Muscle of arm (tissue), 12 donors: ENCODE data around the gene SLCO3A1. TPM values are rescaled to one million over a fixed set of nuclear protein-coding genes. Genes with fewer than 3 reads are reported as not detected.

Source experiments
- DNase-seq: peaks from one replicate; pipeline ENCODE4 v3.0.0-alpha.2; 2013
- polyA plus RNA-seq, 12 donors: library from polyadenylated mRNA; unstranded; fragments of 120-200 nt; gene quantifications; one replicate each; pipeline ENCODE4 v1.2.1, GENCODE V29; 2013; ENCODE audit not compliant: insufficient read length in 12 of 12

Gene SLCO3A1
- polyA plus RNA-seq, 12 donors = 3.7 to 20.6 (median 6.6) TPM; not detected in 1

DNA sequence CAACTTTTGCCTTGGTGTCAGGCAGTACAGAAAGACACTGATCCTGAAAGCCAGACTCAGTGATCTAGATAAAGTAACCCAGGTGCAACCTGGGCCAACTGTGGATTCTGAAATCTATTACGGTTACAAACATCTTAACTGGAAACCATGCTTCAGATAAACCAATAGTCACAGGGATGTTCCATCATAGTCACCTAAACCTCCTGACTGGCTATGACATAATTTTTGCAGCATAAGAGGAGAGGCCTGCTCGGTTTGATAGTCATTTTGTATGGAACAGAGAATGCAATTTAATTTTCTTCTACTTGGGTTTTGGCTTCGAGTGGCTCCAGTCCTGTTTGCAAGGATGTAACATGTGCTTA lies 3.7 kb downstream of the SLCO3A1 start:
- DNase-seq = no peak

DNA sequence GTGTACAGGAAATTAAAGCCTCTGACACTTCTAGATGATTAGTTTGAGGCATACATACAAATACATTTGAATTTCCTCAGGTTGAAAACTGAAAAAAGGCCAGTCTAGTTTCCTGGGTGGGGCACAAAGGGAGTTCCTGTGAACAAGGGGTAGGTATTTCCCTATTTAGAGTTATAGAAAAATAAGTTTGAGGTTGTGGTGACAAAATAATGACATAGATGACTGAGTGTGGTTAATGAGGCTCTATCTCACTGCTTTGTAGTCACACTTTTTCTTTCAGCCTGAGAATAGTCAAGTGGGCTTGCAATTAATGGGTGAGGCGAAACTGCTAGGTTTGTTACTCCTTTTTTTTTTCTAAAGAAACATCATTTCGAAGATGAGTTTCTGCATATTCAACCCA lies 4.3 kb downstream of the SLCO3A1 start:
- DNase-seq = no peak

DNA sequence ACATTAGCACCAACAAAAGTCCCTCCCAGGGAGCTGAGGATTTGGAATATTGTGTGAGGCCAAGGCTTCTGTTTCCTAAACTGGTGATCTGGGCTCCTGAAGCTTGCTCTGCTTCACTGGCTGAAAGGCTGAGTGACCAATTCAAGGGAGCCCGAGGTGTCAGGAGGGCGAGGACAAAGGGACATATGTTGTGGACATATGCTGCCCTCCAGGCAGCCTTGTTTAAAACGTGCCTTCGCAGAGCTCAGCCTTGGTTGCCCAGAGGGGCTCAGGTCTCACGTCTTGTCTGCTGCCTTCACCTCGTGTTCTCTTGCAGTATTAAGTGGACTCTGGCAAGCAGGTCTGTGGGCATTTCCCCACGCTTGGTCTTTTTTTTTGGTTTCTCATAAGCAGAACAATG lies 7.0 kb downstream of the SLCO3A1 start:
- DNase-seq = no peak

DNA sequence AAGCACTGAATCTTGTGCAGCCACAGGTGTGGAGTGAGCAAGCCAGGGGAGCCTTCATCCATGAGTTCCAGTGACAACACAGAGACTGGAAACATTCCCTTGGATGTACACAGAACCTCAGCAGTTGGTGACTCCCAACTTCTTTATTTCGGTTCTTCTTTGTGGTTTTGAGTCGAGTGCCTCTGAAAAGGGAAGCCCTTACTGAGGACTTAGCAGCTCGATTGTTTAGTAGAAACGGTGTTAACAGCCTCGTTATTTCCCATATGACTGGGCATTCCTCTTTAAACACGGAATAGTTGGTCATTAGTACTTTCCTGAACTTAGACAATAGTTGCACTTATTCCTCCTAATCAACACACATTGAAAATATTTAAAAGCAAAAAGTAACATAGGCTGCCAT lies 7.7 kb downstream of the SLCO3A1 start:
- no peak for DNase-seq

DNA sequence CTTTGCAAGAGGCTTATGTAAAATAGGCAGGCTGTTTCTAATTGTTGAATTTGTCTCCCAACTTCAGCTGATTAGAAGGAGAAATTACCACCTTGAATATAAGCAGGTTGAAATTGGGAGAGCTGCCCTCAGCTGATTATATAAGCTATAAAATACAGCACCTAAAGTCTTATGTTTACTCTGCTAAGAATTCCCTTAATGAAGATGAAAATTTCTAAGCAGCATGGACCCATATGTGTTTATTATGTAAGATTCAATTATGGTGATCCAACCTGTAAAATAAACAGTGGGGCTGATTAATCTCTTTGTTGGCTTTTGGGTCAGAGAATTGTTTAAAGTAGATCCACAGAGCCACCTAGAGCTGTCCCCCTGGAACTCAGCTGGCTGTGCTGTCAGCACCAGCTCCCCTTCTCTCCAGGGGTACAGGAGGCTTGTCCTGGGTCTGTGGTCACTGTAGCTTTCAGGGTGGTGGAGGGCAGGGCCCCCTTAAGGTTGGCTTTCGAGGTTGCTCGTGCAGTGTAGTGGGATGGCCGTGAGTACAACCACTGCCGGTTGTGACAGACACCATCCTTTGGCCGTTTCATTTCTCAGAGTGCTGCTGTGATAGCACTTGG lies 9.5 kb downstream of the SLCO3A1 start:
- DNase-seq = no peak

DNA sequence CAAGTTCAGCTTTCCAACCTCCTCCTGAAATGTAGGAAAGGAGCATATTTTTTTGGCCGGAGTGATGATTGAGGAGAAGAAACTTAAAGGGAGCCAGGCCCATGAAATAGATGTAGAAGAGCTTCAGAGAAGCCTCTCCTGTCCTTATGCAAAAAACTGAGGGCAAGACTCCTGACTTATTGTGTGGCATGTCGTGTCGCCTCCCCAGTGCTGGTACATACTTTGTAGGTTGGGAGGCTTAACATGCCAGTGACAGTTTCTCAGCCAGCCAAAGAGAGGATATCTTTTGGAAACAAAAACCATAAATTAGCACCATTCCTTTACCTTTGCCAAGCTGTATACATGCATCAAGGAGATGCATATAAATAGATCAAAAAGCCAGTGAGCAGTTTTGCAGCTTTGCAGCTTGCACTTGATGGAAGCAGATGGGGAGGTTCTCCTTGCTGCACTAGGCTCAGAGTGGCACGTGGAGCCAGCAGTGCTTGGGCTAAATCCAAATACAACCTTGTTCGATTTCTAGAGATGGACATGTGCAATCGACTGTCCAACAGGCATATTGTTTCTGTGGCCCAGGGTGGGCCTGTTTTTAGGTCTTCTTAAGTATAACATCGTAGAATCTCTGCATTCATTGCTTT lies 10.2 kb downstream of the SLCO3A1 start:
- DNase-seq = no peak

DNA sequence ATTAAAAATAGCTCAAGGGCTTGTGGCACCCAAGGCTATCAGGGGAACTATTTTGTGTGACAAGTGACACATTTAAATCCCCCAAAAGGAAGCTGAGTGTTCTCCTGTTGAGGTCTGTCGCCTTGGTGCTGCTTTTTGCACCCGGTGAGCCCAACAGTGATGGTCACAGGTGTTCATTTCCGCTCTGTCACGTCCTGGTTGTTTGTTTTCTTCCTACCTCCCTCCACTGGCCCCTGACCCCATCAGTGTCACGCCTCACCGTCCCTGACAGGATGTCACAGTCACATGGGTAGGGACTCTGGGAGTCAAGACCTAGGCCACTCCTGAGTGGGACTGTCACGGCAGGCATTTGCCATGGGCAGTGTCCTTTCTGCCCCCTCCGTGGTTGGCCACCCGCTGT lies 11.2 kb downstream of the SLCO3A1 start:
- DNase-seq = no peak

DNA sequence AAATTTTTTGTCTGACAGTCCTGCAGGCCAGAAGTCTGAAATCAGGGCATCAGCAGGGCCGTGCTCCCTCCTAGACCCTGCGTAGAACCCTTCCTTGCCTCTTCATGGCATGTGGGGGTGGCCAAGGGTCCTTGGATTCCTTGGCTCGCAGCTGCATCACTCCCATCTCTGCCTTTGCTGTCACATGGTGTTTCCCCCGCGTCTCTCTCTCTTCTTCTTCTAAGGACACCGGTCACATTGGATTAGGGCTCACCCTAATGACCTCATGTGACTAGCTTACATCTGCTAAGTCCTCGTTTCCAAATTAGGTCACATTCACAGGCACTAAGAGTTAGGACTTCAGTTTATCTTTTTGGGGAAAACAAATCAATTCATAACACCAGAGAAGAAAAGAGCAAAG lies 12.0 kb downstream of the SLCO3A1 start:
- DNase-seq = no peak

DNA sequence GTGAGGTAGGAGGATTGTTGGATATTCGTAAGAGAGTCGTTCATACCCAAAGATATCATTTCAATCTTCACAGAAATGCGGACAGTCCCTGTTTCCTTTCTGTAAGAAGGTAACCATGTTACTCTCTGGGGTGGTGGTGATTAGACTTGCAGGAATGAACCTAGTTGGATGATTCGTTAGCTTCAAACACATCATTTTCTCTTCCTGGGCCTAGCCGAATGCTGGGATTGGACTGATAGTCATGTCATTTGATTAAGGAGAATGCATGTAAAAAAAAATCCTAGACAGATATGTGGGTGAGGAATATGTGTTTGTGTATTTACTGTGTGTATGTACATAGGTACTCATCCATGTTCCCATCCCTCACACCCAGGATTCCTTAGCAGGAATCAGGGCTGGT lies 12.4 kb downstream of the SLCO3A1 start:
- DNase-seq = no peak

DNA sequence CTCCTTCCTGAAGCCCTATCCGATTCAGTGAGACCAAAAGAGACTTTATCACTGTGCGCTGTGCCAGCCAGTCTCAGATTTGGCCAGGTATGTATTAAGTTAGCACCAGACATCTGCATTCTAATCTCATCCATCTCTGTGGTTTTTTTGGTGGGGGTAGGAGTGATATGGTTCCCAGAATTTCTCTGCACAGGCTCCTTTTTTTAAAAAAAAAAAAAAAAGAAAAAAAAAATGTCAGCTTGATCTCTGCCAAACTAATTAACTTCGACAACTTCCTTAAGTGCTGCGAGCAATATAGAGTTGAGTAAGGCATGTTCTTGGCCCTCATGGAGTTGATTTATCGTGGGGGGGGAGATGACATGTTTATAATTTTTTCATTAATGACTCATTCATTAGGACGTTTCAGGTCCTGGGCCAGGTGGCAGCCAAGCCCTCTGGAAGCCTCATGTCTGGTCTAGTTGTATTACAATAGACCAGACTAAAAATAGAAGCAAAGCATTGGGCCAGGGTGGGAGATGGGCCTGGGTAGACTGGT lies 12.9 kb downstream of the SLCO3A1 start:
- DNase-seq = no peak

DNA sequence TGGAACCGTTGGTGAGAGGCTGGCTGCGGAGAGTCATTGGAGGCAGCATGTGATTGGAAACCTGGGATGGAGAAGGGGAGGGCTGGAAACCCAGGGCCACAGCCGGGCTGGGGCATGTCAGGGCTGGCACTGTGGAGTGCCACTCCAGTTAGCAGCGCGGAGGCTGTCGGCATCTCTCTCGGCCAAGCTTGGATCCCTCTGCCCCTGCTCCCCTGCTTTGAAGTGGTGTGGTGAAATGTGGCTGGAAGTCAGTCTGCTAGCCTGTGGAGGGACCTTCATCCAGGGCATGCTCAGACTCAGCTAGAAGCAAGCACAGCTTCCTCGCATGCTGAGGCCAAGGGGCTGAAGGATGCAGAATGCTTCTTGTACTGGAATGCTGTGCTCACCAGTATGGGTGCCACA lies 13.5 kb downstream of the SLCO3A1 start:
- no peak for DNase-seq

DNA sequence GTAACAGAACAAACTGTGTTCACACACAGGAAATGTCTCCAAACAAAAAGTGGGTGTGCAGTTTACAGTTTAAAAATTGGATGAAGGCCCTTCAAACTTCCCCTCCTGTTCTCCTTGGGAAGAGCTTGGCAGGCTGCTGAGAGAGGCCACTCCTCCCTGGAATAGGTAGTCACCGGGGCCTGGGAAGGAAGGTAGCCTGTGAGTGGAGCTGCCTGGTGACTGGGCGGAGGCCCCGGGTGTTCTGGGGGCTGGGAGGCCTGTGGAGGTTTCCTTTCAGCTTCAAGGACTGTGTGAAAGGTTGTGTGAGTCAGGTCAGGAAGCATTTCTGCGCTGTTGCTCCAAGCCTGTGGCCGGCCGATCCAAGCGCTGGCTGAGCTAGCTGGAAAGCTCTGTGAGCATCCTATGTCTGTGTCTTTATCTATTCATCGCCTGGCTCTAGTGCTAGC lies 14.1 kb downstream of the SLCO3A1 start:
- peak; percentile 57 for DNase-seq

DNA sequence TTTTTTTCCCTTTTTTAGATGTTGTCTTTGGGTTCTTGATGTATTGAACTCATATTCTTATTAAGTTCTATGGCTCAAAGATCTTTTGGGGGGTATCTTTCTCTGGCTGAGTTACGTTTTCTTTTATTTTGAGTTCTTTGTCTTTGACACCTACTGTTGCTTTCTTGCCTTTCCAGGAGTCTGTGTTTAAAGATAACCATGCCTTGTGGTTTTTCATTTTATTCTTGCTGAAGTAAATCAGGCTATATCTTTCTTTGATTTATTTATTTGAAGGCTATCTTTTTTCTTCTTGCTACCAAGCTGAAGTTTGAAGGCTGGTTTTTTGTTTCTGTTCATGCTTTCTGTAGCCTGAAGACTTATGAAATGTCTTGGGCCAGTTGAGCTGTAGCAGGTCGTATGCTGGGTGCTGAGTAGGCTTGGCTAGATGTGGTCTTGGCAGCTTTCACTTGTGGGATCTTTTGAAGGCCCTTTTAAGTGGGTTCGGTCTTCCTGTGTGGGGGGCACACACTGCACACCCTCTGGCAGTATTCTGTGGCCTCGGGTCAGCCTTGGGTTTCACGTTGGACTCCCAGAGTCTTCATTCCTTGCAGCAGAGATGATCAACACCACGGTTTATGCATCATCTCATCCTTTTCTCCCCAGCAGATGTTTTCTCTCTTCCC lies 17.5 kb downstream of the SLCO3A1 start:
- no peak for DNase-seq

DNA sequence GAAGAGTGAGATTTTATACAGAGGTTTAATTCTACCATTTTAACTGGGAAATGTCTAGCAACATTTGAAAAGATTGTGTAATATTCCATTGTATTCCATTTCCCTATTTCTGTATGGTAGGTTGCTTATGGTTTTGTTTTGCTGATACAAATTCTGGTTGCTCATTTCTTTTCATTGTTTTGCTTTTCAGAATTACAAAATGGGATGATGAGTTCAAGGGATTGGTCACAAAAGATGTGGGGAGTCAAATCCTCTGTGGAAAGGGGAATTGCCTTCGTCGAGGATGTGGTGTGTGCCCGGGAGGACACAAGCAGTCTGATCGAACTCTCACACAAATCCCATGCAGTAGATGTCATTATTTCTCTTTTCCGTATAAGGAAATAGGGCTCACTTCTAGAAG lies 18.3 kb downstream of the SLCO3A1 start:
- DNase-seq = no peak

DNA sequence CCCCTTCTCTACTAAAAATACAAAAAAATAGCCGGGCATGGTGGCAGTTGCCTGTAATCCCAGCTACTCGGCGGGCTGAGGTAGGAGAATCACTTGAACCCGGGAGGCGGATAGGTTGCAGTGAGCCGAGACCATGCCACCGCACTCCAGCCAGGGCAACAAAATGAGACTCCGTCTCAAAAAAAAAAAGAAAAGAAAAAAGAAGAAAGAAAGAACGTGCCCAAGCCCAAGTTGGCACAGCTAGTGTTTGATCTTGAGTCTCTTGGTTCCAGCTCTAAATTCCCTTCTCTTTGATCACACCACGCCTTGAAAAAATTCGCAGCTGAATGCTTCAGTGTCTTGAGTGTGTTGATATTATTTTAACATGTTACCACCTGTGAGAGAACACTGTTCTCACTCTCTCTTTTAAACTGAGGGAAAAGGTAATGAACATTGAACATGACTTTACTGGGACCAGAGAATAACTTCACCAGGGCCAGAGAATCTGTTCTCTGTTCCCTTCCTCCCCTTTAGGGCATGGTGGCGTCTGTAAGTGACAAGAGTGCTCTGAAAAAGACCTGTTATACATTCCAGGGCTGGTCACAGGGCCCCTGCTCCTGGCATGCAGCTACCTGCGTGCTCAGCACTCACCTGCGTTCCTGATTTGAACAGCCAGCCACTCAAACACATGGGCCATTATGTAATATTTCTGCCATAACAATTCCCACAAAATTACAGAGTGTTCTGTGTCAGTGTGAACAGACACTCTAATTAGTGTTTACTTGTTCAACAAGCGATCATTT lies 19.0 kb downstream of the SLCO3A1 start:
- DNase-seq = no peak

DNA sequence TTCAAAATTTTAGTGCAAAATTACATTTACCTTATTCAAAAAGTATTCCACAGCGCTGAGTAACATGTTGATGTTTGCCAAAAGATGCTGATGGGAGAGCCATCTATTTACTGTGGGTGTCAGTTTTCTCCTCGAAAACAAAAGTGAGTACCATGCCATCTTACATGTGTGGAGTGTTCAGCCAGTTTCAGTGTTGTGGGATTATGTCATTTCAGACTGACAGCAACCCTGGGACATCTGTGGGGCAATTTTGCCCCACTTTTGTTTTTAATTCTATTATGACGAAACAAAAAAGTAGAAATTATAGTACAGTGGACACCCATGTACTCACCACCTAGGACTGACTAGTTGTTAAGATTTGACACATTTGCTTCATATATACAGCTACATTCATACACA lies 19.6 kb downstream of the SLCO3A1 start:
- no peak for DNase-seq

DNA sequence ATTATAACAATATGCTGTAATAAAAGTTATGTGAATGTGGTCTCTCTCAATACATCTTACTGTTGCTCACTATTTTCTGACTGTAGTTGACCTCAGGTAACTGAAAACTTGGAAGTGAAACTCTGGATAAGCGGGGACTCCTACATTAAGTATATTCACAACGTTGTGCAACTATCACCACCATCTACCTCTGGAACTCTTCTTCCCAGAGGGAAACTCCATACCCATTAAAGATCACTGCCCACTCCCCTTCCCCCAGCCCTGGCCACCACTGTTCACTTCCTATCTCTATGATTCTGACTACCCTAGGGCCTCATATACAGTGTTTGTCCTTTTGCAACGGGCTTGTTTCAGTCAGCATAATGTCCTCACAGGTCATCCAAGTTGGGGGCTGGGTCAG lies 20.7 kb downstream of the SLCO3A1 start:
- no peak for DNase-seq

DNA sequence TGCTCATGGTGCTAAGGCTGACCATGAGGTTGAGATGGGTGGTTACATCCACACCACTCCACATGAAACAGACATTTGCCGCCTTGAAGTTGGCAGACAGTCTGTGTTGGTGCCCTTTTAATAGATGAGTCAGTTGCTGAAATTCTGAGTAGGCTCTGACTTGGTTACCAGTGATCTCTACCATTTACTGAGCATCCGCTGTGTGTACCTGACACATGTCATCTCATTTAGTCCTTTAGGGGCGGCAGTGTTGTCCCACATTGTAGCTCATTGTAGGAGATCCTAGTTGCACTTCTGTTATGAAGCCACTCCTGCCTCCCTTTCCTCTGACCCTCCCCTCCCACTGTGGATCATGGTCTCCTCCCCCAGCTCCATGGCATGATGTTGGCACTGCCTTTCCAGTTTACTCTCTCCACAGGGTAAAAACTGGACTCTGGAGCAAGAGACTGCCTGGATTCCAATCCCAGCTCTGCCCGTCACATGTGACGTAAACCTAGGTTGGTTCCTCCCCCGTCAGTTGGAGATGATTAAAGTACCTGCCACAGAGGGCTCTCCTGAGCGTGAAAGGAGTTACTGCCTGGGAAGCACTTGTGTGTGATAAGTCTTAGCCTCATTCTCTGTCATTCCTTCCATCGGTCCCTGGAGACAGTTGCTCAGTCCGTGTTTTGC lies 21.6 kb downstream of the SLCO3A1 start:
- no peak for DNase-seq

DNA sequence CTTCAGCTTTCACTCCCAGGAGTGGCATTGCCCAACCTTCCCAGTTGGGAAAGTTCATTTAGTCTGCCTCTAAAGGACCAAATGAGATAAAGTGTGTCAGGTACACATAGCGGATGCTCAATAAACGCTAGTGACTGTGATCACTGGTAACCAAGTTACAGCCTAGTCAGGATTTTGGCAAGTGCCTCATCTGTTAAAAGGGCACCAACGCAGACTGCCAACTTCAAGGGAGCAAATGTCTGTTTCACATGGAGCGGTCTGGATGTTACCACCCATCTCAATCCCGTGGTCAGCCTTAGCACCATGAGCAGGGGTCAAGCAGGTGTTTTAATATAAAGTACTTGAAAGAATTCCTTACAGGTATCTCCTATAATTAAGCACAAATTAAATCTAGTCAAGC lies 22.7 kb downstream of the SLCO3A1 start:
- no peak for DNase-seq

DNA sequence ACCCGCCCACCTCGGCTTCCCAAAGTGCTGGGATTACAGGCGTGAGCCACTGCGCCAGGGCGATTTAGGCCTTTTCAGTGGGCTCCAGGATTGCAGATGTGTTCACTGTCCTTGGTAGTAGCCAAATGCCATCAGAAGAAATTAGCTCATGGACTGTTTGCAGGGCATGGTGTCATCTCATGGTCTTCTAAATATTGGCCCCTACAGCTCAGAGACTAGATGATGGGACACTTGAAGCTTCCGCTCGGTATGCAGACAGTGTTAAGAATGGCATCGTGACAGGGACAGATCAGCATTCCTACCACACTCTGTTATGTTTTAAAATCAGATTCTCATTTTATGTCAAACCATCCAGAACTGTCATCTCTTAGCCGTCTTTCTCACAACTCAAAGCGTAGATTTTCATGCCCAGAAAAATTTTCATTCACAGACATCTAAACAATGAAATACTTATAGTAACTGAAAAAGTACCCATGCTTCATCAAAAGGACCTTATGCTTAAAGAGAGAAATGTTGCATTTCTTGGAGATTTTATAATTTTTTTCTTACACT lies 24.9 kb downstream of the SLCO3A1 start:
- no peak for DNase-seq

DNA sequence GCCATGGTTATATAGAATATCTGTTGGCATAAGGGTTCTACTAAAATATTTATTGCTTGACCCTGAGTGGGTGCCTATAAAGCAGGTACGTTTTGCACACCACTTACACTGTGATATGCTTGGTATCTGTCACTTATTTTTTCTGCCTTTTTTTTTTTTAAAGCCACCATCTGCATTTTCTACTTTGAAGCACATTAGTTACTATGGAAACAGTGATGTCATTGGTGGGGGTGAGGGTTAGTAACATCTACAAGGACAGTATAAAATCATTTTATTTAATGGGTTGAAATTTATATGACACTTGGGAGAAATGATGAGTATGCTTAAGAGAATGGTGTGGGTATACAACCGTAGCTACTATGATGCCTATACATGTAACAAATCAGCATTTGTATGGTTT lies 25.6 kb downstream of the SLCO3A1 start:
- DNase-seq = no peak

DNA sequence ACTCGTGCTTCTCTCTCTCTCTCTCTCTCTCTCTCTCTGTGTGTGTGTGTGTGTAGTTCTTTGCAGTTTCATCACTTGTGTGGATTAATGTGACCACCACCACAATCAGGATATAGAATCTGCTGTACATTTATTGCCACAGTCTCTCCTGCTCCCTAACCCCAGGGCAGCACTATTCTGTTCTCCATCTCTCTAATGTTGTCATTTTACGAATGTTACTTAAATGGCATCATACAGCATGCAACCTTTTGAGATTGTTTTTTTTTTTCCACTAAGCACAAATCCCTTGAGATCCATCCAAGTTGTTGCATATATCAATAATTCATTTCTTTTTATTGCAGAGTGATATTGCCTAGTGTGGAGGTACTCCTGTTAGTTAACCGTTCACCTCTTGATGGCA lies 26.9 kb downstream of the SLCO3A1 start:
- DNase-seq = no peak
